Gastroesophageal sphincter (tissue), 4 donors: ENCODE measurements around the gene BANK1. TPM values are rescaled to one million over a fixed set of nuclear protein-coding genes. Genes with fewer than 3 reads are reported as not detected.

ENCODE experiments used
- ATAC-seq: fragments of 150-250 bp; one replicate; pipeline ENCODE4 v1.9.1; 2016; ENCODE audit warnings: mild to moderate bottlenecking, moderate library complexity
- H3K27ac ChIP-seq, 4 donors: fragments of 200-600 bp; sonication (generic) in 3 of 4; 1 replicate in 3 of 4; 2 replicates in 1 of 4; pipeline ENCODE4 v1.5.1; 2016 to 2019
- H3K27me3 ChIP-seq: fragments of 200-600 bp; sonication (generic); one replicate; pipeline ENCODE4 v1.5.1; 2019
- H3K36me3 ChIP-seq, 2 donors: fragments of 200-600 bp; sonication (generic); one replicate each; pipeline ENCODE4 v1.5.1; 2019; ENCODE audit warnings: control low read depth in 1 of 2
- H3K4me1 ChIP-seq, 3 donors: fragments of 200-600 bp; sonication (generic); 1 replicate in 2 of 3; 2 replicates in 1 of 3; pipeline ENCODE4 v1.5.1; 2016 to 2019; ENCODE audit warnings: control low read depth in 2 of 3
- H3K4me3 ChIP-seq, 2 donors: fragments of 200-600 bp; sonication (generic); one replicate each; pipeline ENCODE4 v1.5.1; 2019; ENCODE audit warnings: mild to moderate bottlenecking in 1 of 2, moderate library complexity in 1 of 2
- H3K9me3 ChIP-seq, 3 donors: fragments of 200-600 bp; sonication (generic); one replicate each; pipeline ENCODE4 v1.5.1; 2017 to 2019; ENCODE audit warnings: control low read depth in 2 of 3
- EP300 ChIP-seq: sonication (generic); formaldehyde crosslinking; IDR thresholded peaks from one replicate; pipeline ENCODE4 v1.6.1; 2017; ENCODE audit warnings: antibody characterized with exemption, mild to moderate bottlenecking
- POLR2A ChIP-seq, 2 donors: fragments of 450-650 bp; IDR thresholded peaks; one replicate each; pipeline ENCODE4 v1.6.1; 2017; ENCODE audit warnings: antibody characterized with exemption in 2 of 2, mild to moderate bottlenecking in 2 of 2, moderate library complexity in 1 of 2
- POLR2AphosphoS5 ChIP-seq: sonication (generic); formaldehyde crosslinking; IDR thresholded peaks from one replicate; pipeline ENCODE4 v1.6.1; 2017; ENCODE audit warnings: antibody characterized with exemption
- WGBS, 2 donors: methylation state at CpG; one replicate each; pipeline ENCODE4 v1.1.5; 2018; ENCODE audit warnings: low coverage in 1 of 2; 5-methylcytosine and 5-hydroxymethylcytosine counted together
- total RNA-seq, 4 donors: library from RNA; depleted of rRNA; stranded (reverse); fragments of >200 nt; gene quantifications; one replicate each; pipeline ENCODE4 v1.1.0, GENCODE V29; 2016
- TF ChIP-seq, protein P1 (sequence below), 4 experiments: fragments of 200-600 bp in 2 of 4; fragments of 450-650 bp in 2 of 4; sonication (generic) in 1 of 4; IDR thresholded peaks; one replicate each; pipeline ENCODE4 v1.5.1; 2017 to 2019; ENCODE audit warnings: antibody characterized with exemption in 4 of 4, mild to moderate bottlenecking in 2 of 4, moderate library complexity in 2 of 4

BANK1 gene
- total RNA-seq, 4 donors from 2014 or later, result 0.62 to 4.6 (median 0.81) TPM

DNA sequence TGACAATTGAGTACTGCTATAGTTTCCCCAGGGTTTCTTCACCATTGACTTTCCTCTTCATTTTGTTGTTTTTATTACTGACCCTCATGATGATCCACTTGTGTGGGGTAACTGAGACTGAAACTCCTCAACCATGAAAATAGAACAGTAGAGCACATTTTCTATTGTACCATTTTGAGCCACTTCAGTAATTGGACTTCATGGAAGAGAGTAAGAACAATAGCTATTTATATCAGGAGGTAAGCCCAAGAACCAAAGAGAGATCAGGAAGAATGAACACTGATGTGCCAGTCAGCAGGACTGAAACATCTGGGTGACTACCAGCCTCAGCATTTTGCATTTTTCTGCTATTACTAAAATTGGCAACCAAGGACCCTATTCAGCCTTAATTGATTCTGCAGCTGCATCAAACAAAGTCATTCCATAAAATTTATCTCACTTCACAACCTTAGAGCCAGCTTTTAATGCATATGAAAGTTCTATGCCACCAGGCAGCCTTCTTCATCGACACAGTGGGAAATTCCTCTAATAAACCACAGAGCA, 151.4 kb downstream of the BANK1 start:
- Histone ChIP-seq H3K4me3 (no peak overlapping the region), H3K4me1 (no peaks in the 10 kb centered on the region), H3K36me3 (no peaks in the 10 kb centered on the region), H3K27me3 (no peaks in the 10 kb centered on the region), H3K27ac (no peak overlapping the region), H3K9me3 (peaks cover 0 to 8% (median 0%) of the 10 kb centered on the region in 3 donors)
- TF ChIP-seq, protein P1, sequence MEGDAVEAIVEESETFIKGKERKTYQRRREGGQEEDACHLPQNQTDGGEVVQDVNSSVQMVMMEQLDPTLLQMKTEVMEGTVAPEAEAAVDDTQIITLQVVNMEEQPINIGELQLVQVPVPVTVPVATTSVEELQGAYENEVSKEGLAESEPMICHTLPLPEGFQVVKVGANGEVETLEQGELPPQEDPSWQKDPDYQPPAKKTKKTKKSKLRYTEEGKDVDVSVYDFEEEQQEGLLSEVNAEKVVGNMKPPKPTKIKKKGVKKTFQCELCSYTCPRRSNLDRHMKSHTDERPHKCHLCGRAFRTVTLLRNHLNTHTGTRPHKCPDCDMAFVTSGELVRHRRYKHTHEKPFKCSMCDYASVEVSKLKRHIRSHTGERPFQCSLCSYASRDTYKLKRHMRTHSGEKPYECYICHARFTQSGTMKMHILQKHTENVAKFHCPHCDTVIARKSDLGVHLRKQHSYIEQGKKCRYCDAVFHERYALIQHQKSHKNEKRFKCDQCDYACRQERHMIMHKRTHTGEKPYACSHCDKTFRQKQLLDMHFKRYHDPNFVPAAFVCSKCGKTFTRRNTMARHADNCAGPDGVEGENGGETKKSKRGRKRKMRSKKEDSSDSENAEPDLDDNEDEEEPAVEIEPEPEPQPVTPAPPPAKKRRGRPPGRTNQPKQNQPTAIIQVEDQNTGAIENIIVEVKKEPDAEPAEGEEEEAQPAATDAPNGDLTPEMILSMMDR (IDR thresholded peaks at IDR 0.05), result no peak
- TF ChIP-seq EP300, result no peak
- no peak for TF ChIP-seq POLR2A (IDR thresholded peaks at IDR 0.05)
- no peak for TF ChIP-seq POLR2AphosphoS5
- WGBS, 2 donors, result 100% methylated on average over 1 of the region's 1 CpG; no CpG with 5 or more reads in 1 of the 2 donors
- no peak for ATAC-seq

DNA sequence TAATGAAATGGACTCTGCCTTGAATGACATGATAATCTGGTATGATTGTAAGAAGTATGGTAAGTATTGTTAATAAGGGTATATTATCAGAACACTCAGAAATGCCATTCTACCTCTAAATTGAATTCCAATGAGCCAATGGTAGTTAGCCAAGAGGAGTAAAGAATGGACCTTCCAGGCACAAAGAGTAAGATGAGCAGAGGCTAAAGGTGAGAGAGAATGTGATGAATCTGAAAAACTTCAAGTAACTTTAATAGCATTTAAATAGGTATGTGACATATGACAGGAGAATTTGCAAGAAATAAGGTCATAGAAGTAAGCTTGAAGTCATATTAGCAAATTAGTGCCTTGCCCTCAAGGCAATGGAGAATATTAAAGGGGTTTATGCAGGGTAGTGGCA, 152.4 kb downstream of the BANK1 start:
- TF ChIP-seq POLR2A (IDR thresholded peaks at IDR 0.05), result no peak
- TF ChIP-seq, protein P1 (IDR thresholded peaks at IDR 0.05), result no peak
- TF ChIP-seq POLR2AphosphoS5, result no peak
- TF ChIP-seq EP300, result no peak
- no peaks in the 10 kb centered on the region for H3K4me1 ChIP-seq
- no peak for ATAC-seq
- no peaks in the 10 kb centered on the region for H3K36me3 ChIP-seq
- no peaks in the 10 kb centered on the region for H3K9me3 ChIP-seq
- H3K4me3 ChIP-seq, result no peak overlapping the region
- no peaks in the 10 kb centered on the region for H3K27me3 ChIP-seq
- no peak overlapping the region for H3K27ac ChIP-seq

DNA sequence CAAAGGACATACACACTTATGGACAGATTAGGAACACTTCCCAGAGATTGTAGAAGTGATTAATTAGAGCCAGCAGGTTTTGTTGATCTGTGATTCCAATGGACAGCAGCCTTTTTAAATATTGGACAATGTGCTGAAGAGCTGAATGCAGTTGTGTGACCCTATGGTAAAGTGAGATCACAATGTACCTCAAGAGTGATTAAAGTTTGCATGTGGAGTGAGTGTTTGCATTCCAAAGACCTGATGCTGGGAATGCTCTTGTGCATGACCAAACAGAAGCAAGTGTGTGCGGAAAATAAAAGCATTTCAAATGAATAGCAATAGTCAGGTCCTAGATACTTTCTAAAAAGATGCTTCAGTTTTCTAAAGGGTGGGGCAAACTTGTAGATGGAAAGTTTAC, 154.1 kb downstream of the BANK1 start:
- no peak for ATAC-seq
- no peaks in the 10 kb centered on the region for H3K4me1 ChIP-seq
- H3K36me3 ChIP-seq, result no peaks in the 10 kb centered on the region
- 50 to 71% methylated on average over 1 of the region's 1 CpG for WGBS, 2 donors
- H3K4me3 ChIP-seq, result no peak overlapping the region
- no peaks in the 10 kb centered on the region for H3K9me3 ChIP-seq
- no peaks in the 10 kb centered on the region for H3K27me3 ChIP-seq
- no peak overlapping the region for H3K27ac ChIP-seq
- TF ChIP-seq POLR2A (IDR thresholded peaks at IDR 0.05), result no peak
- TF ChIP-seq EP300, result no peak
- TF ChIP-seq, protein P1 (IDR thresholded peaks at IDR 0.05), result no peak
- no peak for TF ChIP-seq POLR2AphosphoS5

DNA sequence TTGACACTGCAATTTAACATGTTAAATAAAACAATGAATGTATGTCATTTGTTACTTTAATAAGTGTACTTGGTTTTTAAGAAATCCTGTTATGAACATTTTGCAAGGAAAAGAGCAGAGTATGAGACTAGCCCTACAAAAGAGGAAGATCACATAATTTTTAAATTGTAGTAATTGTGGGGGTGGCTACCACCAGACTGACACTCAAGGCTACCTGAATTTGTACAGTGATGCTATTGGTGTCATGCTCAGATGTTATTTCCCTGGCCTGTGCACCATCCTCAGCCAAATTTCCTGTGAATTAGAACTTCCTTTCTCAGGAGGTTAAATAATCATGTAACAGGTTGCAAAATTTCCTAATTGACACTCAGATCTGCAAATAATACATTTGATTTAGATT, 157.5 kb downstream of the BANK1 start:
- no peak for ATAC-seq
- TF ChIP-seq, protein P1 (IDR thresholded peaks at IDR 0.05), result no peak
- TF ChIP-seq EP300, result no peak
- no peak for TF ChIP-seq POLR2AphosphoS5
- no peak for TF ChIP-seq POLR2A (IDR thresholded peaks at IDR 0.05)

DNA sequence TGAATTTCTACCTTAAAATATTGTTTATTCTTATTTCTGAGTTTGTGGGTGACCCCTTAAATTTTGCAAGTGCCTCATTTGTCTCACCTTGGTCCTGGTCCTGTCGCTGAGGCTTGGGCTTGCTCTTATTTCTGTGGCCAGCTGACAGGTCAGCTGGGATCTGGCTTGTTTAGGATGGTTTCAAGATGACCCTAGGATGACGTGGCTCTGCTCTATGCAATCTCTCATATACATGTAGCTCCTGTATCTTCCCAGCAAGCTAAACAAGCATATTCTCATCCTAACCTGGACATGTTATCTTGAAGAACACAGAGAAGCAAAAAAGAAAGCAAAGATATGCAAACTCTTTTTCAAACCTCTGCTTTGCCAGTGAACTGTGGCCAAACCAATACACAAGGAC, 158.4 kb downstream of the BANK1 start:
- Histone ChIP-seq H3K4me3 (no peak overlapping the region), H3K27ac (no peak overlapping the region), H3K4me1 (peaks cover 0 to 3% (median 0%) of the 10 kb centered on the region in 3 donors), H3K27me3 (no peaks in the 10 kb centered on the region), H3K9me3 (no peaks in the 10 kb centered on the region), H3K36me3 (no peaks in the 10 kb centered on the region)
- no peak for TF ChIP-seq POLR2A (IDR thresholded peaks at IDR 0.05)
- no peak for ATAC-seq
- whole genome bisulfite sequencing, 2 donors, result 32 to 90% methylated on average over 2 of the region's 2 CpGs

More for the DNA sequence above, 157.5 kb downstream of the BANK1 start:
- Histone ChIP-seq H3K36me3 (no peaks in the 10 kb centered on the region), H3K27ac (no peak overlapping the region), H3K9me3 (no peaks in the 10 kb centered on the region), H3K4me3 (no peak overlapping the region), H3K27me3 (no peaks in the 10 kb centered on the region), H3K4me1 (no peaks in the 10 kb centered on the region)
